Right atrium auricular region (tissue), 2 donors: ENCODE measurements around the gene TMED4. TPM values are rescaled to one million over a fixed set of nuclear protein-coding genes. Genes with fewer than 3 reads are reported as not detected.

Source experiments
- DNase-seq: peaks from one replicate; pipeline ENCODE4 v3.0.0-alpha.2; 2019; ENCODE audit warnings: low spot score
- H3K27ac ChIP-seq, 2 donors: fragments of 200-600 bp; sonication (generic); 1 replicate in 1 of 2; 2 replicates in 1 of 2; pipeline ENCODE4 v1.5.1; 2016 to 2019
- H3K27me3 ChIP-seq, 2 donors: fragments of 200-600 bp; sonication (generic); one replicate each; pipeline versions ENCODE4 v1.5.1 to v1.6.0; 2017 to 2019
- H3K36me3 ChIP-seq: fragments of 200-600 bp; sonication (generic); one replicate; pipeline ENCODE4 v1.5.1; 2016
- H3K4me1 ChIP-seq, 2 donors: fragments of 200-600 bp; sonication (generic); one replicate each; pipeline versions ENCODE4 v1.5.1 to v1.6.0; 2017 to 2019
- H3K4me3 ChIP-seq, 2 donors: fragments of 200-600 bp; sonication (generic); 1 replicate in 1 of 2; 2 replicates in 1 of 2; pipeline ENCODE4 v1.5.1; 2017 to 2019; ENCODE audit warnings: mild to moderate bottlenecking in 1 of 2, moderate library complexity in 1 of 2
- H3K9me3 ChIP-seq, 2 donors: fragments of 200-600 bp; sonication (generic); one replicate each; pipeline ENCODE4 v1.5.1; 2019
- CTCF ChIP-seq, 2 donors: fragments of 200-600 bp; sonication (generic); IDR thresholded peaks; one replicate each; pipeline ENCODE4 v1.5.1; 2019; ENCODE audit warnings: antibody characterized with exemption in 2 of 2
- total RNA-seq, 2 donors: library from RNA; depleted of rRNA; stranded (reverse); fragments of >200 nt; gene quantifications; one replicate each; pipeline ENCODE4 v1.1.0, GENCODE V29; 2016

Gene TMED4
- total RNA-seq, 2 donors from 2014 or later, result 113 to 120 TPM

- Histone ChIP-seq H3K27ac (peak overlapping the region; percentile 7 to 47), H3K36me3 (peaks cover 28% of the 10 kb centered on the region), H3K27me3 (no peaks in the 10 kb centered on the region), H3K4me3 (no peak overlapping the region), H3K9me3 (no peaks in the 10 kb centered on the region), H3K4me1 (peaks cover 0 to 73% of the 10 kb centered on the region in 2 donors)
- no peak for TF ChIP-seq CTCF (IDR thresholded peaks at IDR 0.05)
- no peak for DNase-seq
These were observed 43.8 kb upstream of the TMED4 start for GRCh38 chr7:44625526-44626471.

DNA sequence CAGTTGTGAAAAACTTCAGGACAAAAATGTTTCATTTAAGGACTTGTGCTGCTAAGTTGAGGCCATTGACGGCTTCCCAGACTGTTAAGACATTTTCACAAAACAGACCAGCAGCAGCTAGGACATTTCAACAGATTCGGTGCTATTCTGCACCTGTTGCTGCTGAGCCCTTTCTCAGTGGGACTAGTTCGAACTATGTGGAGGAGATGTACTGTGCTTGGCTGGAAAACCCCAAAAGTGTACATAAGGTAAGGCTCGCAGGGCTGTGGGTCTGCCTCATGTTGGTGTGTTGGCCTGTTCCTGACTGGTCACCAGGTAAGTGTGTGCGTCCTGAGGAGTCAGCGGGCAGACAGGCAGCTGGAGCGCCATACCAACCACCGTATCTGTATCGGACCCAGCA is 42.3 kb upstream of the TMED4 start:
- Histone ChIP-seq H3K4me1 (peaks cover 0 to 65% of the 10 kb centered on the region in 2 donors), H3K36me3 (peaks cover 28% of the 10 kb centered on the region), H3K27me3 (no peaks in the 10 kb centered on the region), H3K4me3 (no peak overlapping the region), H3K9me3 (no peaks in the 10 kb centered on the region), H3K27ac (peak overlapping the region in 1 of 2 donors; percentile 24)
- no peak for TF ChIP-seq CTCF (IDR thresholded peaks at IDR 0.05)
- DNase-seq, result no peak

DNA sequence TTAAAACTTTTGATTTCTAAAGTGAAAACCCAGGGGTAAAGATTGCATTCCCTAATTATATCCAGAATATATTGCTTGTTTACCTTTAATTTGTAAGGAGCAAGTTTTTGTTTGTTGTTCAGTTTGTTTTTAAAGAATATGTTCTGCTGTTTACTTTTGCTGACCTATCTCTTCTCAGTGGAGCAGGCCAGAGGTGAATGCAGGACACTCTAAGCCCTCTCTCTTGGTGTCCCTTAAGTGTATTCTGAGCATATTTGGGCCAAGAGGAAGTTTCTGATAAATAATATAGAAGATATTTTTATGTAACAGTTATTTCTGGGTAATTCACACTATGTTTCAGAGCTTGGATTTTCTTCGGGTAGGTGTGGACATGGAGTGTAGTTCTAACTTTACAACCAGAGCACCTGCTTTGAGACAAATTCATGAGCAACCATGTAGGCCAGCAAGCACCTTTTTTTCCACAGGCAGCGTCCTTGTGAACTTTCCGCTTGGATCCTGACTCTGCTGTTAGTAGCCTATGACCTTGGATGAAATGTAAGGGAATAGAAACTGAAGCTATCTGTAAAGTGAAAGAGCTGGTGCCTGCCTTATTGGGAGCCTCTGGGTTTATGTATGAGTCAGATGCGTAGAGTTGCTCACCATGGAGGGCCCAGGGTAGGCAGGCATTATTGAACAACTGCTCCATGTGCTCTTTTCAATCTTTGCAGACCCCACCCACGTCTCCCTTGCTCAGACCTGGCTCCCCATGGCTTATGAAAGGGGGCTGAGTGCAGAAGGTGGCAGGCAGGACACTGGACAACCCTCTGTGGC is 40.5 kb upstream of the TMED4 start:
- Histone ChIP-seq H3K4me3 (no peak overlapping the region), H3K27me3 (no peaks in the 10 kb centered on the region), H3K27ac (peak overlapping the region; percentile 72 to 73), H3K4me1 (peaks cover 0 to 68% of the 10 kb centered on the region in 2 donors), H3K36me3 (peaks cover 28% of the 10 kb centered on the region), H3K9me3 (no peaks in the 10 kb centered on the region)
- no peak for TF ChIP-seq CTCF (IDR thresholded peaks at IDR 0.05)
- no peak for DNase-seq

- peaks cover 23% of the 10 kb centered on the region for H3K36me3 ChIP-seq
- no peaks in the 10 kb centered on the region for H3K27me3 ChIP-seq
- no peak for TF ChIP-seq CTCF (IDR thresholded peaks at IDR 0.05)
- H3K4me3 ChIP-seq, result no peak overlapping the region
- no peak for DNase-seq
- H3K4me1 ChIP-seq, result peaks cover 0 to 66% of the 10 kb centered on the region in 2 donors
- no peaks in the 10 kb centered on the region for H3K9me3 ChIP-seq
- H3K27ac ChIP-seq, result peak overlapping the region; percentile 72 to 73
These were observed 39.7 kb upstream of the TMED4 start for GRCh38 chr7:44621750-44622103.

DNA sequence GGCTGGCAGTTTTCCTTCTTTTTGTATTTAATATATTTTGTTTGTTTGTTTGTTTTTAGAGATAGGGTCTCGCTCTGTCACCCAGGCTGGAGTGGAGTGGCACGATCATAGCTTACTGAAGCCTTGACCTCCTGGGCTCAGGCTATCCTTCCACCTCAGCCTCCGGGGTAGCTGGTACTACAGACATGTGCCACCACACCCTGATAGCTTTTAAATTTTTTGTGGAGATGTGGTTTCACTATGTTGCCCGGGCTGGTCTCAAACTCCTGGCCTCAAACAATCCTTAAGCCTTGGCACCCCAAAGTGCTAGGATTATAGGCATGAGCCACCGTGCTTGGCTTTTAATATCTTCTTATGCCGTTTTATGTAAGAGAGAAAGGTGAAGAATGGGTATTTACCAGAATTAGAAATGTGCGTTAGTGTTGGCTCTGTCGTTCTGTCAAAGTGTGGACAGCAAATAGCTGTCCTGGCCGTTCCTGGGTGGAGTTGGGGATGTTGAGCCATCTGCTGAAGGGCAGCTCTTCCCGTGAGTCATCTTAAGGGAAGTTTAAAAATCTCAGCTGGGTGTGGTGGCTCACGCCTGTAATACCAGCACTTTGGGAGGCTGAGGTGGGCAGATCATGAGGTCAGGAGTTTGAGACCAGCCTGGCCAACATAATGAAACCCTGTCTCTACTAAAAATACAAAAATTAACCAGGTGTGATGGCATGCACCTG is 39.2 kb upstream of the TMED4 start:
- TF ChIP-seq CTCF (IDR thresholded peaks at IDR 0.05), result no peak
- peak overlapping the region; percentile 72 to 73 for H3K27ac ChIP-seq
- DNase-seq, result peak; percentile 71
- H3K27me3 ChIP-seq, result no peaks in the 10 kb centered on the region
- peaks cover 18% of the 10 kb centered on the region for H3K36me3 ChIP-seq
- no peaks in the 10 kb centered on the region for H3K9me3 ChIP-seq
- no peak overlapping the region for H3K4me3 ChIP-seq
- H3K4me1 ChIP-seq, result peaks cover 0 to 64% of the 10 kb centered on the region in 2 donors
